Measurements from ENCODE around the gene LRRC8A.
A peak's percentile ranks its signal among the peaks of the same experiment; 100 is the strongest.
"Not testable (repeated sequence)": the region's sequence is repeated elsewhere in the genome, so short reads cannot be mapped to it uniquely, and the experiment has no call there.

LRRC8A gene

DNA sequence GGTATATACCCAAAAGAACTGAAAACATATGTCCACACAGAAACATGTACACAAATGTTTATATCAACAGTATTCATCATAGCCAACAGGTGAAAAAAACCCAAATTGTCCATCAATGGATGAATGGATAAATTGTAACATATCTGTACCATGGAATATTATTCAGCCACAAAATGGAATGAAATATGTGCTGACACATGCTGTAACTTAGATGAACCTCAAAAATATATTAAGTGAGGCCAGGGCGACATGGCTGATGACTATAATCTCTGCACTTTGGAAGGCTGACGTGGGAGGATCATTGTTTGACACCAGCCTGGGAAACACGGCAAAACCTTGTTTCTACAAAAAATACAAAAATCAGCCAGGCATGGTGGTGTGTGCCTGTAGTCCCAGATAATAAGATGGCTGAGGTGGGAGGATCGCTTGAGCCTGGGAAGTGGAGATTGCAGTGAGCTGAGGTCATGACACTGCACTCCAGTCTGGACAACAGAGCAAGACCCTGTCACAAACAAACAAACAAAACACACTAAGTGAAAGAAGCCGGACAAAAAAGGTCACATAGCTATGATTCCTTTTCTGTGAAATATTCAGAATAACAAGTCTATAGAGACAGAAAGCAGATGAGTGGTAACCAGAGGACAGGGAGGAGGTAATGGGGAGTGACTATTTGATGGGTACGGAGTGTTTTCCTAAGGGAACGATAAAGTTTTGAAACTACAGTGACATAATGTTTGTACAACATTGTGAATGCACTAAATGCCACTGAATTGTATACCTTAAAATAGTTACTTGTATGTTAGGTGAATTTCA, 11.6 kb upstream of the LRRC8A start:
- no peak for DNase-seq

DNA sequence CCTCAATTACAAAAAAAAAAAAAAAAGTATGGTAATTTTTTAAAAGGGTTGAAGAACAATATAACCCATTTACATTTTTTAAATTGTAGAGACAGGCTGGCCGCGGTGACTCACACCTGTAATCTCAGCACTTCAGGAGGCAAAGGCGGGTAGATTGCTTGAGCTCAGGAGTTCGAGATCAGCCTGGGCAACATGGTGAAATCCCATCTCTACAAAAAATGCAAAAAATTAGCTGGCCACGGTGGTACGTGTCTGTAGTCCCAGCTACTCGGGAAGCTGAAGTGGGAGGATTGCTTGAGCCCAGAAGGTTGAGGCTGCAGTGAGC, 11.0 kb upstream of the LRRC8A start:
- DNase-seq = not testable (repeated sequence)

DNA sequence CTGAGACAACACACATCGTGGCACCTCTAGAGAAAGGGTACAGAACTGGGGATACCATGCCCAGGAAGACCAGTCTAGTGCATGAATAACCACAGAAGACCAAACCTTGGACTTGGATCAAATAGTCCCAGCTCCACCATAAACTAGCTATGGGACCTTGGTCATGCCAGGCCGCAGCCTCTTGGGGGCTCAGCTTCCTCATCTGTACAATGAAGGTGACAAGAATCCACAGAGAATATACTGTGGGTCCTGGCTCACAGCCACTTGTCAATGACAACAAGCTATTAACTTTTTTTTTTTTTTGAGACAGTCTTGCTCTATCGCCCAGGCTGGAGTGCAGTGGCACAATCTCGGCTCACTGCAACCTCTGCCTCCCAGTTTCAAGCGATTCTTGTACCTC, 4.1 kb upstream of the LRRC8A start:
- no peak for DNase-seq

DNA sequence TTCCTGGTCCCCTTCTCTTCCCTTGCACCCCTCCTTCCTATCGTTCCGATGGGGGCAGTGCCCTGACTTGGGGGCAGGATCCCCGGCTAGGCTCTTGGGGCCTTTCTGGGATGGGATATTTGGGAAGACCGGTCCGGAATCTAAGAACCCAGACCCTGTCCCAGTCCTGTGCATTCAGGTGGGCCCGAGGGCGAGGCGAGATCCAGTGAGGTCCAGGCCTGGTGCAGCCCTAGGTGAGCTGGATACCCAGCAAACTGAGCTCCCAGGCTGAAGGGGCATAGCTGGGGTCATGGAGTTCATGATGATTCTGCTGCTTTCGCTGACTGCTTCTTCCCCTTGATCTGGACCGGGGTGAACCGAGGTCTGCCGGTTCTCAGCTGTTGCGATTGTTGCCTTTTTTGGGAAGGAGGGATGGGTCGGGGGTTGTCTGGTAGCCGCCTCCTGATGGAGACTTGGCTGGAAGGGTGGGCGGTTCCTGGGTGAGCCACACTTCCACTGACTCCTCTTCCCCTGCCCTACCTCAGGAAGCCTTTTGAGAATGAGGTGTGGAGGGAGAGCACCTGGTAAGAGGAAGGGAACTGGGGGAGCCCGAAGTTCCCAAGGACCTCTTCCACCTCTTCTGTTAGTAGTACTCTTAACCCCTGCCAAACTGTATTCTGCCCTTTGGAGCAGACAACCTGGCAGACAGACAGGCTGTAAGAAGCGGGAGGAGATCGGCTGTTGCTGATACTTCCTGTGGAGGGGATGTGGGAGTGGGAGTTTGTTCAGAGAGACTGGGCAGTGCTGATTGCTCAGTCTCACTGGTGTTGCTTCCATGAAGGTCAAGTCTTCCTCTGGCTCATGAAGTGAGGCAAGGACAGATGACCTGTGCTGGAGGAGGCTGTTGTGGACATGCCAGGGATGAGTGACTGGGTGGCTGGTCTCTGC, 1.0 kb downstream of the LRRC8A start:
- peak; percentile 39 for DNase-seq

DNA sequence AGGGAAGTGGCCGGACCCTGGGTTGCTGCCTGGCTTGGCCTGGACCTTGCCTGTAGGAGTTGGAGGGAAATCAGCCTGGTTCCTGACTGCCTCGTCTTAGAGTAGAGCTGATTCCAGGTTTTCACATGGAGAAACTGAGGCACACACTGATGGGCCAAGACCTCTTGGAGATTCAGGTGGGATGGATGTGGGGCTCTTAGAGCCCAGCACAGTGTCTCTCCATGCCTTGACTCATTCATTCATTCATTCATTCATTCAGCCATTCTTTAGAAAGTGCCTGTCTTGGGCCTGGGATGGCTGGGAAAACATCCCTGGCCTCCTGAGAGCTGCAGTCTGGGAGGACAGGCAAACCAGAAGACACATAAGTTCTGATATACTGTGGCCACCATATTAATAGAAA, 2.2 kb downstream of the LRRC8A start:
- DNase-seq = no peak

DNA sequence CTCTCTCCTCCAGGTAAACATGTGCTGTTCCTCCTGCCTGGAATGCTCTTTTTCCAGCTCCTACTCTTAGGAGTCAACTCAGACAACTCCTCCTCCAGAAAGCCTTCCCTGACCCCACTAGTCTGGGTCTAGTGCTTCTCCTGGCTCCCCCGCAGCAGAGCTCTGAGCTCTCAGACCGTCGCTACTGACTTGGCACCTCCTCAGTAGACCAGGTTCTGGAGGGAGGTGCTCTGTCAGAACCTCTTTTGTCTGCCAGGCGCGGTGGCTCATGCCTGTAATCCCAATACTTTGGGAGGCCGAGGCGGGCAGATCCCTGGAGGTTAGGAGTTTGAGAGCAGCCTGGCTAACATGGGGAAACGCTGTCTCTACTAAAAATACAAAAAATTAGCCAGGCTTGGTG, 3.4 kb downstream of the LRRC8A start:
- no peak for DNase-seq

DNA sequence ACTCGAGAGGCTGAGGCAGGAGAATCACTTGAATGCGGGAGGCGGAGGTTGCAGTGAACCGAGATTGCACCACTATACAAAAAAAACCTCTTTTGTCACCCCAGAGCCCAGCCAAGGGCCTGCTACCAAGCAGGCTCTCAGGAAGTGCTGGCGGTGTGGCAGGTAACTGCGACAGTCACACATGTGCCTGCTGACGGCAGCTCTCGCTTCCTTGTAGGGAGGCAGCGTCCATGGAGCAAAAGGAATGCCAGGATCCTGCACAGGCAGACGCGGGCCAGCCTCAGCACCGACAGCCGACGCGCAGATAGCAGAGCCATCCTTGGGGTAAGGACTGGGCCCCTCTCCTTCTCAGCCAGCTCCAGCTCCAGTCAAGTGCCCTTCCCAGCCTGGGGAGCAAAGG, 3.9 kb downstream of the LRRC8A start:
- DNase-seq = no peak

DNA sequence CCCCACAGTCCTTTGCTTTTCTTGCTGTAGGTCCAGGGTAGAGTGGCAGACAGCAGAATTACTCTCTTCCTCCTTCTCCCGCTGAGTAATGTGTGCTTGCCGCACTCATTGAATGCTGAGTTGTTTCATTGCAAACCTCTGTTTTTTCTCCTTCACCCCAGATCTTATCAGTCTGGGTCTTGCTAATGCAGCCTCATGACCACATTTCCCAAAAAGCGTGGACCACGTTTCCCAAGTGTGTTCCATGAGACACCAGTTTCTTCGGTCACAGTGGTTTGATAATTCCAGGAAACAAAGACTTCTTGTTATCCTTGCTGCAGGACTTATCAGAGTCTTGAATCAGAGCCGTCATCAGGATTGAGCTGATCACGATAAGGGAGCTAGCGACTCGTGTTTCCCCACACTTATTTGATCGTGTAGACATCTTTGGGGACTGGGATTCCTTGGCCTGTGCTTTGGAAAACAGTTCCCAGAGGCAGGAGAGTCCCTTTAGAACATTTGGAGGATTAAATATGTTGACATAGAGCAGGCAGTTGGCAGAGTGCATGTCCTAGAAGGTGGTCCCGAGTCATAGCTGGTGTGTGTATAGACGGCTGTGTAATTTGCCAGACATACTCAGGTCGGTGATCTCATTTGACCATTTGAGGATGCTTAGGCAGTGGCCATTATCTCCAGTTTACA, 4.4 kb downstream of the LRRC8A start:
- DNase-seq = no peak

DNA sequence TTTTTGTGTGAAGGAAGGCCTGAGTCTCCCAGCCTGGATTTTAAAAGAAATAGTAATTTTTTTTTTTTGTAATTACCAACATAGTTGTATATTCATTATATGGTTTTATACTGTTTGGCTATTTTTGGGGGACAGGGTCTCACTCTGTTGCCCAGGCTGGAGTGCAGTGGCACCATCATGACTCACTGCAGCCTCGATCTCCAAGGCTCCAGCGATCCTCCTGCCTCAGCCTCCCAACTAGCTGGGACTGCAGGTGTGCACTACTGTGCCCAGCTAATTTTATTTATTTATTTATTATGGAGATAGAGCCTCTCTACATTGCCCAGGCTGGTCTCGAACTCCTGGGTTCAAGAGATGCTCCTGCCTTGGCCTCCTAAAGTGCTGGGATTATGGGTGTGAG, 5.1 kb downstream of the LRRC8A start:
- DNase-seq = no peak

DNA sequence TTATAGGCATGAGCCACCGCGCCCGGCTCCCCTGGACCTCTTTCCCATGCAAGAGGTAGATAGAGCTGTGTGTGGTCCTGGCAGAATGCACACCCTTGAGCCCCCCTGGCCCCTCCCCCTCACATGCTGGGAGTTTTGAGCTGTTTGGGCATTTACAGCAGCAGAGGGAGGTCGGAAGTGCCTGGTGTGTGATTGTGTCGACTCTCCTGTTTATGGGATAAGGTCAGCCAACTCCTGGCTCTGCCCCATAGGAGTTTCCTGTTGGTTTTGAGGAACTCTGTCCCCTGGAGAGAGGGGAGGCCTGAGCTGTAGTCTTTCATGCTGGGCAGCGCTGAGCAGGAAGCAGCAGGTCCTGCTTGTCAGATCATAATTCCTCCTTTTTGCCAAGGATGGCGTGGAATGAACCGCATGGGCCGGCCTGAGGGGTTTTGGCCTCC, 6.0 kb downstream of the LRRC8A start:
- DNase-seq = no peak

DNA sequence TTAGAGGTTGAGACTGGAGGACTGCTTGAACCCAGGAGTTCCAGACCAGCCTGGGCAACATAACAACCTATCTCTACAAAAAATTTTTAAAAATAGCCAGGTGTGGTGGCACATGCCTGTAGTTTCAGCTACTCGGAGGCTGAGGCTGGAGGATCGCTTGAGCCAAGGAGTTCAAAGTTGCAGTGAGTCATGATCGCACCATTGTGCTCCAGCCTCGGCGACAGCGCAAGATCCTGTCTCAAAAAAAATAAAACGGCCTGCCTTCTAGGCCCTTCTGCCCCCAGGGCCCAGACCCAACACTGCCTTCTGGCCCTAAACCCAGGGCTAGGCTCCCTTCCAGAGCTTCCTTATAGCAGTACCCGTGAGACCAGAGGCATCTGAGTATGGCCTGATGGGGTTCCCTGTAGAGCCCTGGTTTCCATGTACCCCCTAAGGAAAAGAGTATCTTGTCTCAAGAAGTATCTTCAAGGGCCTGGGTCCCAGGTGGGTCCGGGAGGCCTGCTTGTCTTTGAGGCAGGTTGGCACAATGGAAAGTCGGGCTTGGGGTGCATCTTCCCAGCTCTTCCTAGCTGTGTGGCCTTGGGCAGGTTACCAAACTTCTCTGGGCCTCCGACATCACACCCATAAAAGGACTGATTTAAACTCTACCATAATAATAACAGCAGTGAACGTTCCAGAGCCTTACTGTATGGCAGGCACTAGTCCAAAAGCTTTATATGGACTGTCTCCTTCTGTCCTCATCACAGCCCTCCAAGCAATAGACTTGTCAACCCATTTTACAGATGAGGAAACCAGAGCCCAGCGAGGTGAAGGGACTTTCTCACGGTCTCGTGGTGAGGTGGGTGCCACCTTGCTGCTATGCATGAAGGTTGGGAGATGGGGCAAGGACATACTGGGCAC, 9.6 kb downstream of the LRRC8A start:
- no peak for DNase-seq

DNA sequence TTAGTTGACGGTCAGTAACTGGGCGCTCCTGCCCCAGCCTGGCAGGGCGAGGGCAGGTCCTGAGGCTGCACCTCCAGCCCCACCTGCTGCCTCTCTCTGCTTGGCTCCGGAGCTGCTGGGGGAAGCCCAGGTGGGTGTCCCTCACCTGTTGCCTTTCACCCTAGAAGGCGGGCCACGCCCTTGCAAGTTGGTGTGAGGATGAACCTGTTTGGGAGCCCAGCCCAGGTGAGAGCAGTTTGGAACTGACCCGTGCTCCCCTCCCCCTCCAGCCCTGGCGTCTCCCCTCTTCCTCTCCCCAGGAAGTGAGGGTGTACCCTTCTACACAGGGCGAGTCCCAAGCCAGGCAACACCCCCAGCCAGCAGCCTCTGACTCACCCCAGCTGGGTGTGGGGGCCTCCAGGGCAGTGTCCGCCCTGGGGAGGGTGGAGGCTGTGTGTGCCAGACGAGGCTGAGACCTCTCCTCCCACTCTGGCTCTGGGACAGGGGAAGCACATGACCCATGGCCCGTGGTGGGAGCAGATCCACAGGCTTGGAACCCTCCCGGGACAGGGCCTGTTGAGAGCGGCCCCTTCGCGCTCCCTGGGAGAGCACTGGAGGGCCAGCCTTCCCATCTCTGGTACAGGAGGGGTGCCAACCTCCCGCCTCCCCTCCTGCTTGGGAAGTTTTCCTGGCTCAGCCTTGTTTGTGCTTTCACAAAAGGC, 10.4 kb downstream of the LRRC8A start:
- peak; percentile 25 for DNase-seq

DNA sequence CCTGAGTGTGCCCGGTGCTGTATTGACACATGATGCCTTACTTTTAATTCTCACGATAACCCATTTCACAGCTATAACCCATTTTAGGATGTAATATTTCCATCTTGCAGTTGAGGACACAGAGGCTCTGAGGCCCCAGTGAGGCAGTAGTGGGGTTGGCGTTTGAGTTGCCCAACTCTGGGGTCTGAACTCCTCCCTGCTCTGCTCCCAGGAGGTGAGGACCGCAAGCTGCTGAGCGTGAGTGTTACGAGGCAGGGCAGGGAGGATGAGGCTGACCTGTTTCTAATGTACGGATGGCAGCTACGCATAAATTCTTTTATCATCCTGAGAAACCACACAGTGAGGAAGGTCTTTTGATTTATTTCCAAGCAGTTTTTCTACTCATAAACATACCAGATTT, 11.4 kb downstream of the LRRC8A start:
- no peak for DNase-seq

DNA sequence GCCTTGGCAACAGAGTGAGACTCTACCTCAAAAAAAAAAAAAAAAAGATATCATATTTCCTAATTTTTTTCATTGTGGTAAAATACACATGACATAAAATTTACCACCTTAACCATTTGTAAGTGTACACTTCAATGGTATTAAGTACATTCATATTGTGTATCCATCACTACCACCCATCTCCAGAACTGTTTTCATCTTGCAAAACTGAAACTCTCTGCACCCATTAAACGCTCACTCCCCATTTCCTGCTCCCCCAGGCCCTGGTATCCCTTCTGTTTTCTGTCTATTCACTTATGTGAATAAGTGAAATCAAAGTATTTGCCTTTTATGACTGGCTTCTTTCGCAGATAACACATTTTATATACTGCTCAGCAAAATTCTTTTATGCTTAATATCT, 12.8 kb downstream of the LRRC8A start:
- no peak for DNase-seq

DNA sequence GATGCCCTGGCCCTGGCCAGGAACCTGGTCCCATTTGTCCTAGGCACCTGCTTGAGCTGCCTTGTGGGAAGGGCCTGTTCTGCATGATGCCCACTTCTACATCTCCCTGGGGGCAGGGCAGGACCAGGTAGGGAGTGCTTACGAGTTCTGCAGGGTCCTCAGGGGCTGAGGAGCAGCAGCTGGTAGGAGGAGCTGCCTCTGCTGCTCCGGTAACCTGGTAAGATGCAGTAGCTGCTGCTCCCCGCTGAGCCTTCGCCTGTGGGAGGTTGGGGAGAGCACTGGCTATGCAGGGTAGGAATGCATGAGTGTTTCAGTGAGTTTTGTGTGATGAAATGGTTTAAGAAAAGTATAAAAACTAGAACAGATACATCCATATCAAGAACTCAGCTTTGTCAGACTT, 13.6 kb downstream of the LRRC8A start:
- no peak for DNase-seq

DNA sequence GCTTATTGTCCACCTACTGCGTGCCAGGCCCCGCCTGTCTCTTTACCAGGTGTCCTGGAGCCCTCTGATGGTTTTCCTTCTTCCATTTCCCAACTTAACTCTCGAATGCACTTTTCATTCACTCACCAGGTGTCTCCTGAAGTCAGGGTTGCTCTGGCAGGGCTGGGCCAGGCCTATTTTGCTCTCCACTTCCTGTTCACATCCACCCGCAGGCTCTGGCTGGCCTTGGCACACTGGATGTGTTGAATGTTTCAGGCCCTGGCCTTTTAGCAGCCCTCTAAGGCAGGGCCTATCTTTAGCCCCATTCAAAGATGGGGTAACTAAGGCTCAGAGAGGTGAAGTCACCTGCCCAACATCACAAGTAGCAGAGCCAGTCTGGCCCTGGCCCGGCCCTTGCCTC, 16.4 kb downstream of the LRRC8A start:
- no peak for DNase-seq

DNA sequence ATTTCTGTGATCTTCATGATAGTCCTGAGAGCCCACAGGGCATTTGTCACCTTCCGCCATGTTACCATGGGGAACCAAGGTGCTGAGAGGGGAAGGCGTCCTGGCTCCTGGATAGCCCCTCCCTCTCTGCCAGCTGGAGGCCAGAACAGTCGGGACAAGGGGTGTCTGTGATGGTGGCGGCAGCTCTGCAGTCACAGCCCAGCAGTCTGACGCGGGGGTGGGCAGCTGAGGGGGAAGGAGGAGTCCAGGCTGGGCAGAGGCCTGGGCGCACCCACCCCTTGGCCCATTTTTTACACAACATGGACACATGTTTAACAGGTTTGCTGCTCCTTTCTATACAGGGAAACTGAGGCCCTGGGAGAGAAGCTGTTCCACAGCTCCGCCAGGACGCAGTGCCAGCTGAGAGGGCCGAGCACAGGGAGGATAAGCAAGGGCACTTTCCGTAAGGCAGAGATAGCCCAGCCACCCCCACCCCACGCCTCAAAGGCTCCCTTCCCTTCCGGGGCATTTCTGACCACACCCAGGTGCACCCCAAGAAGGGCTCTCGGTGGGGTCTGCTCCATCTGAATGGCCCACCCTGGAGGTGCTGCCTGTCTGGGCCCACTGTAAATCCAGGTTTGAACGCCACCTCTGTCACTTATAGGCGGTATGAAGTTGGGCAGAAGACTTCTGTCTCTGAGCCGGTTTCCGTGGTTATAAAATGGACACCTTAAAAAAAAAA, 17.1 kb downstream of the LRRC8A start:
- no peak for DNase-seq

DNA sequence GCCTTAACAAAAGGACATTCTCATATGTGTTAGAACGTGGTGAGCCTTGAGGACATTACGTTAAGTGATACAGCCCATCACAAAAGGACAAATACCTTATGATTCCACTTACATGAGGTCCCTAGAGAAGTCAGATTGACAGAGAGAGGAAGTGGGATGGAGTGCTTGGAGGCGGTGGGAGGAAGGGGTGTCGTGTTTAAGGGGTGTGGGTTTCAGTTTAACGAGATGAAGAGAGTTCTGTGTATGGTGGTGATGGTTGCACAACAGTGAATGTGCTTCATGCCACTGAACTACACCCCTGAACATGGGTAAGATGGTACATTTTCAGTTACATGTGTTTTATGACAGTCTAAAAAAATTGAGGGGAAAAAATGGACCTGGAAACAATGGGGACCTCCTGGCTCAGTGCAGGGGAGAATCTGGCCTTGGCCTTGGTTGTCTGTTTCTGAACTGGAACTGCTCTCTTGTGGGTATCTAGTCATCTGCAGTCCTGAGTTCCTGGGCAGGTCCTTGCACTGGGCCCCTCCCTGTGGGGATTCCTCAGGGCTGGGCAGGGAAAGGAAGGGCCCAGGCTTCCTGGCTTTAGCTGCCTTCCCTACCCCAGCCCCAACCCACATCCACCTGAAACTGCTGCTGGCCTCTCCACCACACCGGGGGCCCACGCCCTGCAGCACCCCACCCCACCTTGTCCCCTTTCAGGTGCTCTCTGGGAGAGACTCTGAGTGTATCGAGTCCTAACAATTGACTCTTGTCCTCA, 17.8 kb downstream of the LRRC8A start:
- peak; percentile 37 for DNase-seq

DNA sequence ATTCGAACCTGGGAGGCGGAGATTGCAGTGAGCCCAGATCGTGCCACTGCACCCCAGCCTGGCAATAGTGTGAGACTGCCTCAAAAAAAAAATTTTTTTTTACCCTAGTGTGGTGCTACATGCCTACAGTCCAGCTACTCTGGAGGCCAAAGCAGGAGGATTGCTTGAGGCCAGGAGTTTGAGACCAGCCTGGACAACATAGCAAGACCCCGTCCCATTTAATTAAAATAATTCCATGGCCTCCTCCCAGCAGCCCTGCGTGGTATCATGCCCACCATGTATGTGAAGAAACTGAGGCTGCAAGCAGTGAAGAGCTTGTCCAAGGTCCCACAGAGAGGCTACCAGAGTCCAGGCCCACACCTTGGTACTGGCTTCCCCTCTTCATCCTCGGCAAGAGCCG, 19.4 kb downstream of the LRRC8A start:
- no peak for DNase-seq

DNA sequence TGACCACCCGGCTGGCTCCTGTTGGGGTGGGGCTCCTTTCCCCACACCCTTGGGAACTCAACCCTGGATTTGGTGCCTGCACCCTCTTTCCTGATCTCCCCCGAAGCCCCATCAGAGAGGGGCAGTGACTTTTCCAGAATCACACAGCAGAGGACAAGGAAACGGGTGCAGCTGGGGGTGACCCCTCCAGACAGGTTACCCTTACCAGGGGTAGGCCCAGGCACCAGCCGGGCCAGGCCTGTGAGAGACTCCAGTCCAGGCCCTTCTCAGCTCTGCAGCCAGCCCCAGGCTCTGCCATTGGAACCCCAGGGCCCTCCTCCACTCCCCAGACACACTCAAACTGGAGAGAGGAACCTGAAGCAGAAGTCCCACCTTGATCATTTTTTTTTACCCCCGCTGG, 19.9 kb downstream of the LRRC8A start:
- DNase-seq = no peak

All from stimulated activated CD4-positive, alpha-beta T cell treated with anti-CD3 and anti-CD28 coated beads, Interleukin-15, amount 100 ng/mL, for 24 hours (primary cell).